GM12878 (cell line): ENCODE measurements around the gene OSBPL3. TPM values are rescaled to one million over a fixed set of nuclear protein-coding genes. Genes with fewer than 3 reads are reported as not detected.

Source experiments
- ATAC-seq: fragments of 200-7000 bp; cut with Tn5 transposase; 3 replicates; pipeline ENCODE4 v1.9.1; 2020; ENCODE audit warnings: mild to moderate bottlenecking, moderate library complexity
- BruUV-seq: library from RNA; stranded (reverse); fragments of 400-500 nt; replicated peaks from 2 replicates; lab custom pipeline; 2021; lab: Mats Ljungman, UMichigan
- CTCF ChIA-PET: fragments of 300-600 bp; sonication (Branson Sonifier 250); formaldehyde crosslinking; extraction: SDS; loops from one replicate; lab custom pipeline; 2021; ENCODE audit warnings: inconsistent platforms; lab: Yijun Ruan, JAX
- POLR2A ChIA-PET: fragments of 350-600 bp; formaldehyde crosslinking; extraction: SDS; loops from one replicate; lab custom pipeline; 2021; ENCODE audit warnings: inconsistent platforms; lab: Charles Lee
- RAD21 ChIA-PET: fragments of 300-600 bp; sonication (Branson Sonifier 250); formaldehyde crosslinking; loops from one replicate; lab custom pipeline; 2023; ENCODE audit warnings: antibody characterized with exemption; ENCODE audit not compliant: unreplicated experiment; lab: Charles Lee
- SMC1A ChIA-PET: fragments of 300-600 bp; sonication (Branson Sonifier 250); formaldehyde crosslinking; loops from one replicate; lab custom pipeline; 2023; ENCODE audit not compliant: unreplicated experiment, uncharacterized antibody; lab: Charles Lee
- DNase-seq: peaks from one replicate; pipeline ENCODE4 v3.0.0-alpha.2; 2011; ENCODE audit warnings: low read depth, low spot score
- FAIRE-seq: peaks from 3 replicates; lab custom pipeline; 2011; peaks lifted over from hg19 to GRCh38; lab: Jason Lieb, UNC
- H2AFZ ChIP-seq: 2 replicates; pipeline ENCODE4 v1.6.0; 2011; ENCODE audit warnings: low read depth, low read length, control low read depth; ENCODE audit not compliant: control insufficient read depth
- H3K27ac ChIP-seq: 2 replicates; pipeline ENCODE4 v1.5.1; 2011; ENCODE audit warnings: control low read depth; ENCODE audit not compliant: control insufficient read depth, insufficient read depth
- H3K27me3 ChIP-seq, 2 experiments: replicated peaks in 1 of 2; 2 replicates each; pipeline versions ENCODE4 v1.6.0 to v1.6.1; 2011; ENCODE audit warnings: low read length in 1 of 2; ENCODE audit not compliant: control insufficient read depth in 2 of 2, insufficient read depth in 2 of 2
- H3K36me3 ChIP-seq, 2 experiments: 2 replicates each; pipeline ENCODE4 v1.5.1; 2011; ENCODE audit warnings: low read length in 1 of 2; ENCODE audit not compliant: control insufficient read depth in 2 of 2, insufficient read depth in 2 of 2
- H3K4me1 ChIP-seq: 2 replicates; pipeline ENCODE4 v1.6.1; 2011; ENCODE audit warnings: mild to moderate bottlenecking, low read length, moderate library complexity, mixed read lengths; ENCODE audit not compliant: control insufficient read depth, insufficient read depth
- H3K4me2 ChIP-seq: 2 replicates; pipeline ENCODE4 v1.6.0; 2011; ENCODE audit warnings: control low read depth; ENCODE audit not compliant: control insufficient read depth, insufficient read depth
- H3K4me3 ChIP-seq: fragments of 200-600 bp; sonication (generic); 2 replicates; pipeline ENCODE4 v1.5.1; 2016
- H3K79me2 ChIP-seq: 2 replicates; pipeline ENCODE4 v1.6.0; 2011; ENCODE audit warnings: low read length; ENCODE audit not compliant: control insufficient read depth, insufficient read depth
- H3K9ac ChIP-seq: 2 replicates; pipeline ENCODE4 v1.8.0; 2011; ENCODE audit warnings: low read length, control low read depth, mixed read lengths; ENCODE audit not compliant: control insufficient read depth, insufficient read depth
- H3K9me3 ChIP-seq: replicated peaks from 3 replicates; pipeline ENCODE4 v1.5.1; 2011; ENCODE audit warnings: mild to moderate bottlenecking, low read length; ENCODE audit not compliant: control insufficient read depth, insufficient read depth
- H4K20me1 ChIP-seq: 2 replicates; pipeline ENCODE4 v1.6.0; 2011; ENCODE audit not compliant: control insufficient read depth, insufficient read depth
- CBFB ChIP-seq: IDR thresholded peaks from 2 replicates; pipeline ENCODE4 v1.6.1; 2016; ENCODE audit warnings: antibody characterized with exemption, low read depth
- CREM ChIP-seq: IDR thresholded peaks from 2 replicates; pipeline ENCODE4 v1.6.1; 2014; ENCODE audit warnings: antibody characterized with exemption, low read depth
- FOXK2 ChIP-seq: fragments of 450-650 bp; IDR thresholded peaks from 2 replicates; pipeline ENCODE4 v1.6.1; 2017; ENCODE audit warnings: mild to moderate bottlenecking, moderate library complexity
- GATAD2B ChIP-seq: fragments of 450-650 bp; conservative IDR thresholded peaks from 2 replicates; pipeline ENCODE4 v1.6.1; 2017; ENCODE audit warnings: low read depth, mild to moderate bottlenecking, moderate library complexity
- HDAC6 ChIP-seq: fragments of 200-600 bp; sonication (generic); IDR thresholded peaks from one replicate; pipeline ENCODE4 v1.8.0; 2017; ENCODE audit warnings: antibody characterized with exemption; ENCODE audit not compliant: unreplicated experiment
- IKZF1 ChIP-seq: fragments of 450-650 bp; conservative IDR thresholded peaks from 2 replicates; pipeline ENCODE4 v1.6.1; 2017; ENCODE audit warnings: antibody characterized with exemption, mild to moderate bottlenecking
- KLF5 ChIP-seq: fragments of 450-650 bp; IDR thresholded peaks from 2 replicates; pipeline ENCODE4 v1.6.1; 2014; ENCODE audit warnings: mild to moderate bottlenecking; ENCODE audit not compliant: partially characterized antibody
- NR2C2 ChIP-seq: IDR thresholded peaks from 2 replicates; pipeline ENCODE4 v1.6.1; 2011; ENCODE audit warnings: borderline replicate concordance, low read depth; ENCODE audit not compliant: control insufficient read depth, insufficient read length
- PAX8 ChIP-seq: fragments of 450-650 bp; IDR thresholded peaks from 2 replicates; pipeline ENCODE4 v1.6.1; 2017; ENCODE audit warnings: mild to moderate bottlenecking, moderate library complexity
- RCOR1 ChIP-seq: conservative IDR thresholded peaks from 2 replicates; pipeline ENCODE4 v1.6.1; 2012; ENCODE audit warnings: low read depth, low read length, improper control_type of control experiment
- RUNX3 ChIP-seq: IDR thresholded peaks from 2 replicates; pipeline ENCODE4 v1.6.1; 2012; ENCODE audit warnings: low read length, inconsistent platforms
- TCF7 ChIP-seq: IDR thresholded peaks from 2 replicates; pipeline ENCODE4 v1.6.1; 2014; ENCODE audit warnings: antibody characterized with exemption, borderline replicate concordance
- ZSCAN29 ChIP-seq: fragments of 450-650 bp; IDR thresholded peaks from 2 replicates; pipeline ENCODE4 v1.6.1; 2017; ENCODE audit warnings: mild to moderate bottlenecking, moderate library complexity
- WGBS: methylation state at CpG from one replicate; pipeline ENCODE4 v1.1.6; 2016; ENCODE audit warnings: low lambda C conversion rate; ENCODE audit not compliant: insufficient replicate concordance, insufficient coverage; ENCODE audit errors: missing lambda C conversion rate; 5-methylcytosine and 5-hydroxymethylcytosine counted together
- in situ Hi-C: fragments of 300-500 bp; cut with MboI; formaldehyde crosslinking; loops from 9 replicates; pipeline ENCODE4 v1.14.3; 2018; ENCODE audit warnings: mixed read lengths
- intact Hi-C: fragments of 100-400 bp; cut with micrococcal nuclease; formaldehyde crosslinking; loops from one replicate; pipeline ENCODE4 v1.14.2; 2022; ENCODE audit not compliant: unreplicated experiment
- polyA plus RNA-seq, 11 experiments: library from polyadenylated mRNA; depleted of rRNA in 4 of 11; unstranded in 6 of 11; stranded (reverse) in 5 of 11; fragments of >200 nt; fragmentation: Nextera tagmentation in 4 of 11; fragmentation: Illumina TruSeq in 1 of 11; extraction: Ambion mirVana in 4 of 11; extraction: Trizol in 1 of 11; gene quantifications; 1 replicate in 1 of 11; 2 replicates in 10 of 11; pipeline versions ENCODE4 v1.2.1 to v1.2.3, GENCODE V29; 2011 to 2016; ENCODE audit warnings: inconsistent platforms in 2 of 11, missing spikeins in 2 of 11, low read depth in 1 of 11
- total RNA-seq, 4 experiments: library from RNA; depleted of rRNA in 3 of 4; stranded (reverse); fragments of >200 nt in 3 of 4; fragmentation: Illumina TruSeq in 1 of 4; extraction: Trizol in 1 of 4; gene quantifications; 2 replicates each; pipeline versions ENCODE4 v1.2.1 to v1.2.3, GENCODE V29; 2013 to 2021
- TF ChIP-seq, protein P1 (sequence below): IDR thresholded peaks from 2 replicates; pipeline ENCODE4 v1.6.1; 2012; ENCODE audit warnings: low read depth, low read length, improper control_type of control experiment
- TF ChIP-seq, protein P2 (sequence below): IDR thresholded peaks from 2 replicates; pipeline ENCODE4 v1.6.1; 2011; ENCODE audit warnings: borderline replicate concordance, low read depth, mild to moderate bottlenecking, moderate library complexity, low read length; ENCODE audit not compliant: insufficient read depth, poor library complexity, severe bottlenecking
- TF ChIP-seq, protein P3 (sequence below): fragments of 150-350 bp; IDR thresholded peaks from 2 replicates; pipeline ENCODE4 v1.6.1; 2014; ENCODE audit warnings: mild to moderate bottlenecking, low read depth, low read length

The OSBPL3 gene
- total and polyA plus RNA-seq, 10 of the 15 experiments (the other 5 are each of a cell fraction or from before 2014, with no cell fraction given) = 6.1 to 46.6 (median 27.0) TPM

DNA sequence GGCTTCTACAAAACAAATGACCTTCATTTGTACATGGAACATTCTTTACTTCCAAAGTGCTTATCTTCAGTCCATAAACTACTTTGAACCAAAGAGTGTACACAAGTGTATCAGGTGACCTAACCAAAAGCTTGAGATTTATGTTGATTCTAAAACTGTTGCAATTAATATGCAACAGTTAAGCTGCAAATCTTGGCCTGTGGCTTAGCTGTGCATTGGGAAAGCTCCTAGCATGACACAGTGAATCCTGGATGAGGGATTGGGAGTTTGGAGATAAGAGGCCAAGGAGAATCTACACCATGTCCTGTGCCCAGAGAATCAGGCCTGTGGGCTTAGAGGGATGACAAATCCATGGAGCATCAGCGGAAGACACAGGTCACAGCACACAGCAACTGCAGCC, 117.5 kb downstream of the OSBPL3 start:
- intact Hi-C loops (no loop called here), in situ Hi-C loops (no loop called here)
- POLR2A ChIA-PET = interaction anchor here (0.6 to 1.2 kb wide), 3 partner anchors 10 to 177 kb away, joined by 3 to 5 read pairs (median 3); no protein-coding TSS in a partner anchor
- Histone ChIP-seq H3K36me3 (peaks cover 5 to 21% of the 10 kb centered on the region in 2 experiments), H3K4me1 (no peaks in the 10 kb centered on the region), H2AFZ (no peak overlapping the region), H3K4me3 (no peak overlapping the region), H3K9ac (no peak overlapping the region), H3K27me3 (no peaks in the 10 kb centered on the region), H3K9me3 (no peaks in the 10 kb centered on the region), H3K27ac (no peak overlapping the region), H3K4me2 (no peak overlapping the region), H4K20me1 (no peaks in the 10 kb centered on the region), H3K79me2 (no peaks in the 10 kb centered on the region)
- DNase-seq = no peak
- 100% methylated on average over 1 of the region's 1 CpG for WGBS
- no TSS peak for BruUV-seq
- RAD21 ChIA-PET = no interaction called here
- CTCF ChIA-PET = interaction anchor here (0.9 kb wide), 1 partner anchor 207 kb away, joined by 3 read pairs; no protein-coding TSS in a partner anchor
- TF ChIP-seq GATAD2B (no peak), CREM (no peak), RUNX3 (no peak), FOXK2 (no peak), PAX8 (no peak), KLF5 (no peak), TCF7 (no peak), NR2C2 (no peak), CBFB (no peak), ZSCAN29 (no peak), RCOR1 (no peak), IKZF1 (no peak), HDAC6 (no peak)
- TF ChIP-seq, protein P1, sequence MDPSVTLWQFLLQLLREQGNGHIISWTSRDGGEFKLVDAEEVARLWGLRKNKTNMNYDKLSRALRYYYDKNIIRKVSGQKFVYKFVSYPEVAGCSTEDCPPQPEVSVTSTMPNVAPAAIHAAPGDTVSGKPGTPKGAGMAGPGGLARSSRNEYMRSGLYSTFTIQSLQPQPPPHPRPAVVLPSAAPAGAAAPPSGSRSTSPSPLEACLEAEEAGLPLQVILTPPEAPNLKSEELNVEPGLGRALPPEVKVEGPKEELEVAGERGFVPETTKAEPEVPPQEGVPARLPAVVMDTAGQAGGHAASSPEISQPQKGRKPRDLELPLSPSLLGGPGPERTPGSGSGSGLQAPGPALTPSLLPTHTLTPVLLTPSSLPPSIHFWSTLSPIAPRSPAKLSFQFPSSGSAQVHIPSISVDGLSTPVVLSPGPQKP = no peak
- TF ChIP-seq, protein P2, sequence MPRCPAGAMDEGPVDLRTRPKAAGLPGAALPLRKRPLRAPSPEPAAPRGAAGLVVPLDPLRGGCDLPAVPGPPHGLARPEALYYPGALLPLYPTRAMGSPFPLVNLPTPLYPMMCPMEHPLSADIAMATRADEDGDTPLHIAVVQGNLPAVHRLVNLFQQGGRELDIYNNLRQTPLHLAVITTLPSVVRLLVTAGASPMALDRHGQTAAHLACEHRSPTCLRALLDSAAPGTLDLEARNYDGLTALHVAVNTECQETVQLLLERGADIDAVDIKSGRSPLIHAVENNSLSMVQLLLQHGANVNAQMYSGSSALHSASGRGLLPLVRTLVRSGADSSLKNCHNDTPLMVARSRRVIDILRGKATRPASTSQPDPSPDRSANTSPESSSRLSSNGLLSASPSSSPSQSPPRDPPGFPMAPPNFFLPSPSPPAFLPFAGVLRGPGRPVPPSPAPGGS = no peak
- TF ChIP-seq, protein P3, sequence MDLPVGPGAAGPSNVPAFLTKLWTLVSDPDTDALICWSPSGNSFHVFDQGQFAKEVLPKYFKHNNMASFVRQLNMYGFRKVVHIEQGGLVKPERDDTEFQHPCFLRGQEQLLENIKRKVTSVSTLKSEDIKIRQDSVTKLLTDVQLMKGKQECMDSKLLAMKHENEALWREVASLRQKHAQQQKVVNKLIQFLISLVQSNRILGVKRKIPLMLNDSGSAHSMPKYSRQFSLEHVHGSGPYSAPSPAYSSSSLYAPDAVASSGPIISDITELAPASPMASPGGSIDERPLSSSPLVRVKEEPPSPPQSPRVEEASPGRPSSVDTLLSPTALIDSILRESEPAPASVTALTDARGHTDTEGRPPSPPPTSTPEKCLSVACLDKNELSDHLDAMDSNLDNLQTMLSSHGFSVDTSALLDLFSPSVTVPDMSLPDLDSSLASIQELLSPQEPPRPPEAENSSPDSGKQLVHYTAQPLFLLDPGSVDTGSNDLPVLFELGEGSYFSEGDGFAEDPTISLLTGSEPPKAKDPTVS = no peak
- SMC1A ChIA-PET = interaction anchor here (0.7 to 1.8 kb wide), 5 partner anchors 10 to 288 kb away, joined by 3 to 5 read pairs (median 3); no protein-coding TSS in a partner anchor
- no peak for ATAC-seq
- no peak for FAIRE-seq
